Esophagus (tissue), 2 donors: ENCODE data around the gene SSBP4. TPM values are rescaled to one million over a fixed set of nuclear protein-coding genes. Genes with fewer than 3 reads are reported as not detected.

ENCODE experiments used
- H3K27ac ChIP-seq, 2 donors: one replicate each; pipeline ENCODE4 v1.5.1; 2013; ENCODE audit warnings: low read depth in 2 of 2, mild to moderate bottlenecking in 2 of 2, inconsistent platforms in 1 of 2, low read length in 1 of 2, moderate library complexity in 1 of 2
- H3K27me3 ChIP-seq, 2 donors: one replicate each; pipeline ENCODE4 v1.6.1; 2013; ENCODE audit warnings: low read length in 2 of 2, control low read depth in 1 of 2, mild to moderate bottlenecking in 1 of 2; ENCODE audit not compliant: insufficient read depth in 2 of 2, control insufficient read depth in 1 of 2
- H3K36me3 ChIP-seq, 2 donors: one replicate each; pipeline ENCODE4 v1.6.1; 2013; ENCODE audit warnings: low read length in 1 of 2; ENCODE audit not compliant: control insufficient read depth in 2 of 2, insufficient read depth in 2 of 2
- H3K4me1 ChIP-seq, 2 donors: one replicate each; pipeline ENCODE4 v1.6.1; 2013; ENCODE audit warnings: low read length in 1 of 2; ENCODE audit not compliant: control insufficient read depth in 2 of 2, insufficient read depth in 2 of 2
- H3K4me3 ChIP-seq, 2 donors: one replicate each; pipeline ENCODE4 v1.5.1; 2013; ENCODE audit warnings: low read length in 2 of 2, mild to moderate bottlenecking in 2 of 2, low read depth in 1 of 2, moderate library complexity in 1 of 2
- H3K9me3 ChIP-seq, 2 donors: one replicate each; pipeline ENCODE4 v1.6.1; 2013; ENCODE audit warnings: mild to moderate bottlenecking in 2 of 2, low read depth in 1 of 2, low read length in 1 of 2, moderate library complexity in 1 of 2; ENCODE audit not compliant: control insufficient read depth in 2 of 2, insufficient read depth in 1 of 2
- WGBS, 2 donors: extraction: QIAGEN DNeasy Blood & Tissue Kit; methylation state at CpG; one replicate each; pipeline ENCODE4 v1.1.7; 2013; 5-methylcytosine and 5-hydroxymethylcytosine counted together
- polyA plus RNA-seq, 2 donors: library from polyadenylated mRNA; stranded (reverse); fragments of 200-250 nt; gene quantifications; one replicate each; pipeline ENCODE4 v1.2.3, GENCODE V29; 2013
- donor health status: healthy with polysubstance abuse.
- donor health status: Bipolar disorder and iron deficiency.

Gene SSBP4
- polyA plus RNA-seq, 2 donors: 25.4 to 25.9 TPM

DNA sequence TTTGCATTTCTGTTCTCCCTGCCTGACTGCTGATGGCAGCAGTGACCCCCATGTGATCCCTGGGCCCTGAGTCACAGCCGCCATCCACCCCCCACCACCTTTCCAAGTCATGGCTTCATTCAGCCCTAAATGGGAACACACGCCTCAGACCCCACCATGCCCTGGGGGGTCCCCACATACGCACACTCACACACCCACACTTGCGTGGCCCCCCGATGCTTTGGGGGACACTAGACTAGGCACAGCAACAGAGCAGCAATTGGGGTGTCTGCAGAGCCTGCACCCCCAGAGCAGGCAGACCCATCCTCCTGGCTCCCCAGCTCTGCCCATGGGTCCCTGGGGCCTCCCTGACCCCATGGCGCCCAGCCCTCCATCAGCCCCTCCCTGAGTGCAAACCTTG lies 24.2 kb downstream of the SSBP4 start:
- WGBS, 2 donors: 92 to 98% methylated on average over 6 of the region's 6 CpGs
- H3K4me1 ChIP-seq: peaks cover 0 to 13% of the 10 kb centered on the region in 2 donors
- H3K36me3 ChIP-seq: peaks cover 11 to 44% of the 10 kb centered on the region in 2 donors
- no peaks in the 10 kb centered on the region for H3K27me3 ChIP-seq
- no peak overlapping the region for H3K27ac ChIP-seq
- H3K9me3 ChIP-seq: peaks cover 0 to 5% of the 10 kb centered on the region in 2 donors
- H3K4me3 ChIP-seq: no peak overlapping the region

DNA sequence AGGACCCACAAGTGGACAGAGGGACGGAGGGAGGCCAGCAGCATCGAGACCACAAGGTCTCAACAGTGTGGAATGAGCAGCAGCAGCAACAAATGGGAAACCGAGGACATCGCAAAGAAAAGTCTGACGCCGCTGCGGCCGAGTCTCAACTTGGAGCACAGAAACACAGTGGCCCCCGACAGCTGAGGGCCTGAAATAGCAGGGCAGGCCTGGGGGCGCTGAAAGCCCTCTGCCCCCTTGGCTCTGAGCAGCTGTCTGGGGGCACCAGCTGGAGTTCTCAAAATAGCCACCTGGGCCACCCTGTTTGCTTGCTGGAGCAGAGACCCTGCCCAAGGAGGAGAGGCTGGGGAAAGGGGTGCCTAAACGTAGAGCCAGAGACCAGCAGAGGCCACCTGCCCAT lies 24.6 kb downstream of the SSBP4 start:
- H3K36me3 ChIP-seq: peaks cover 11 to 46% of the 10 kb centered on the region in 2 donors
- H3K4me1 ChIP-seq: peaks cover 0 to 9% of the 10 kb centered on the region in 2 donors
- 90 to 92% methylated on average over 11 of the region's 11 CpGs for WGBS, 2 donors
- no peaks in the 10 kb centered on the region for H3K27me3 ChIP-seq
- peaks cover 0 to 5% of the 10 kb centered on the region in 2 donors for H3K9me3 ChIP-seq
- H3K27ac ChIP-seq: no peak overlapping the region
- no peak overlapping the region for H3K4me3 ChIP-seq

- H3K36me3 ChIP-seq: peaks cover 11 to 53% of the 10 kb centered on the region in 2 donors
- WGBS, 2 donors: 87 to 90% methylated on average over 19 of the region's 19 CpGs
- no peak overlapping the region for H3K4me3 ChIP-seq
- H3K27ac ChIP-seq: no peak overlapping the region
- peaks cover 0 to 5% of the 10 kb centered on the region in 2 donors for H3K4me1 ChIP-seq
- H3K27me3 ChIP-seq: no peaks in the 10 kb centered on the region
- H3K9me3 ChIP-seq: peaks cover 0 to 5% of the 10 kb centered on the region in 2 donors
These were observed 25.3 kb downstream of the SSBP4 start for GRCh38 chr19:18444513-18444912.

GRCh38 chr19:18445262-18445948 lies 26.2 kb downstream of the SSBP4 start:
- Histone ChIP-seq H3K4me3 (no peak overlapping the region), H3K27me3 (no peaks in the 10 kb centered on the region), H3K27ac (no peak overlapping the region), H3K36me3 (peaks cover 16 to 61% of the 10 kb centered on the region in 2 donors), H3K4me1 (peaks cover 0 to 5% of the 10 kb centered on the region in 2 donors), H3K9me3 (peaks cover 0 to 5% of the 10 kb centered on the region in 2 donors)
- WGBS, 2 donors: 72 to 75% methylated on average over 15 of the region's 15 CpGs

DNA sequence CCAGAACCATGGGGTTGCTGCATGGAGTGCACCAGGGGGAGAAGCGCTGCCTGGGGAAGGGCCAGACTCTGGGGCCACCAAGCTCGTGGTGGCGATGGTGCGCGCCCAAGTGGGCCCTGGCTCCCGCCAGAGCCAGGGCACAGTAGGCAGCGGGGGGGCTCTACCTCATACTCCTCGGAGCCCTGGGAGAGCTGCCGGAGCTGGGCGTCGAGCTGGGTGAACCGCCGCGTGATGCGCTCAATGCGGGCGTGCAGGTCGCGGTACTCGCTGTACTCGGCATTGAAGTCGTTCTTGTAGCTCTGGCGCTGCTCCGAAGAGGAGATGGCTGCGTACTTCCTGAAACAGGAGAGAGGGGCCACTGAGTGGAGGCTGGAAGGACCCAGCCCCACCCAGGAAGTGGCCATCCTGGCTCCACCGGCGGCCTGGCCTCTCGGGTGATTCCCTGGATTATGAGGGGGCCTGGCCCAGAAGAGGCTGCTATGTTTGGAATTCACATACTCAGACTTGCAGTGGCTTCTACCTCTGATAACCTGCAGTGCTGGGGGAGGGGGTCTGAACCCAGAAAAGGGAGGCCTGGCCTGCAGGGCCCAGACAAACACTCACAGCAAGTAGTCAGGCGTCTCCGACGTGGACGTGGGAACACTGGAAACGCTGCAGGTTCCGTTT lies 27.1 kb downstream of the SSBP4 start:
- Histone ChIP-seq H3K27ac (no peak overlapping the region), H3K27me3 (no peaks in the 10 kb centered on the region), H3K4me3 (no peak overlapping the region), H3K4me1 (peaks cover 0 to 5% of the 10 kb centered on the region in 2 donors), H3K9me3 (peaks cover 0 to 5% of the 10 kb centered on the region in 2 donors), H3K36me3 (peaks cover 16 to 64% of the 10 kb centered on the region in 2 donors)
- 91% methylated on average over 34 of the region's 34 CpGs for WGBS, 2 donors

GRCh38 chr19:18446811-18447359 lies 27.7 kb downstream of the SSBP4 start:
- H3K36me3 ChIP-seq: peaks cover 16 to 64% of the 10 kb centered on the region in 2 donors
- 91 to 92% methylated on average over 12 of the region's 12 CpGs for WGBS, 2 donors

DNA sequence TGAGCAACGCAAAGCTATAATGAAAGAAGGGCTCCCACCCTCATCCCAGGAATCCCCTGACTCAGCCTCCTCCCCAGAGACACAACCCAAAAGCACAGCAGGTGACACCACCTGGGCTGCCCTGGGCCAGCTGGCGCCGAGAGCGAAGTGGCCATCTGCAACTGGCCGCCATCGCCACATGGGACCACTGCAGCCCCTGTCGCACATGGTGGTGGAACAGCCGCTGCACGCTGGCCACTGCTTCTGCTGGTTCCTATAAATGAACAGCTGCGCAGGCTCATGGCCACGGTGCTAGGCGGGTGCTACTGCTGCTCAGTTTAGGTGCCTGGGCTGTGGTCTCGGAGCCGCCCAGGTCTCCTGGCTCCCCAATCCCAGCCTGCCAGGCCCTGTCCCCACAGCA lies 30.4 kb downstream of the SSBP4 start:
- Histone ChIP-seq H3K27me3 (no peaks in the 10 kb centered on the region), H3K9me3 (no peaks in the 10 kb centered on the region), H3K27ac (no peak overlapping the region), H3K36me3 (peaks cover 12 to 58% of the 10 kb centered on the region in 2 donors), H3K4me3 (no peak overlapping the region), H3K4me1 (no peaks in the 10 kb centered on the region)
- 92 to 95% methylated on average over 13 to 14 of the region's 14 CpGs for whole genome bisulfite sequencing, 2 donors

More at GRCh38 chr19:18446811-18447359, 27.7 kb downstream of the SSBP4 start:
- no peak overlapping the region for H3K4me3 ChIP-seq
- no peaks in the 10 kb centered on the region for H3K27me3 ChIP-seq
- peaks cover 0 to 5% of the 10 kb centered on the region in 2 donors for H3K4me1 ChIP-seq
- no peak overlapping the region for H3K27ac ChIP-seq
- peaks cover 0 to 5% of the 10 kb centered on the region in 2 donors for H3K9me3 ChIP-seq

DNA sequence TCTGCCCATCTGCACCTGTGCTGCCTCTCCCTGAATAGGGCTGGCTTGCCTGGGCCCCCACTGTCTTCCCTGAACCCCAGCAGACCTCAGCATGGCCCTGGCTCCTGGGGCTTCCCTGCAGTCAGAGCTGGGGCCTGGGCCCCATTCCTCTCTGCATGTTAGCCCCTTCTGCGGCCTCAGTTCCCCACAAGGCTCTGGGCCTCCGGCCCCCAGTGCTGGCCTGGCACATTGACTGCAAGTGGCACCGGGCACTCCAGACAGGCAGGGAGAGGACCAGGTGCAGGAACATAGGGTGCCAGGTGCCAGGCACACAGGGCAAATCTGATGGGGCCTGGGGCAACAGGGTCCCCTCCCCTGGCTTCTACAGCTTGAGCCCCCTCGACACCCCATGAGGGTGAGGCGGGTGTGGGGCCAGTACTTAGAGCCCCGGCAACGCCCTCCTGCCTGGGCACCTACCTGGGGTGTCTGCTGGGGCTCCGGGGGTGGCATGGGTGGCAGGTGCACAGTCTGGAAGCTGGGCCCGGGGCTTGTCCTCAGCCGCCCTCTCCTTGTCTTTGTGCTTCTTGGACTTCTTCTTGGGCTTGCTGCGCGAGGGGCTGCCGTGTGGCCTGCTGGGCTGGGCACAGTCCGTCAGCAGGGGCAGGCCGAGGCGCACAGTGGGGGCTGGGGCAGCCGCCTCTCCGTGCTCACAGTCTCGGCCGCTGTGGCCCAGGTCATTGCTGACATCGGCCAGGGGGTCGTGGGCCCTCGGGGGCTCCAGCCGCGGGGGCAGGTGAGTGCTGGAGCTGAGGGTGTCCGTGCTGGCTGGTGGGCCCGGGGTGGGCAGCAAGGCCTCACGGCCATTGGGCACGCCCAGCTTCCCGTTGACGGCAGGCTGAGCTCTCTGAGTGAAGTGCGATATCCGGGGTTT lies 31.1 kb downstream of the SSBP4 start:
- Histone ChIP-seq H3K27me3 (no peaks in the 10 kb centered on the region), H3K36me3 (peaks cover 12 to 52% of the 10 kb centered on the region in 2 donors), H3K27ac (no peak overlapping the region), H3K4me1 (no peaks in the 10 kb centered on the region), H3K9me3 (no peaks in the 10 kb centered on the region), H3K4me3 (no peak overlapping the region)
- WGBS, 2 donors: 74% methylated on average over 33 of the region's 33 CpGs
